ENCODE results near the gene OLFM2. TPM values are rescaled to one million over a fixed set of nuclear protein-coding genes. Genes with fewer than 3 reads are reported as not detected.

Gene OLFM2
- total and polyA plus RNA-seq, 2 of the 4 experiments (the other 2 are of a cell fraction) = 2.7 to 5.1 TPM

GRCh38 chr19:9937001-9937411 is 691 bp upstream of the OLFM2 start:
- TF ChIP-seq RAD21 (IDR thresholded peaks at IDR 0.05; ENCODE audit: low read length) (no peak), MAZ (IDR thresholded peaks at IDR 0.05; ENCODE audit: borderline replicate concordance, low read depth, low read length) (no peak), MXI1 (IDR thresholded peaks at IDR 0.05; ENCODE audit: borderline replicate concordance, low read depth, low read length) (no peak)
- TF ChIP-seq, protein P1, sequence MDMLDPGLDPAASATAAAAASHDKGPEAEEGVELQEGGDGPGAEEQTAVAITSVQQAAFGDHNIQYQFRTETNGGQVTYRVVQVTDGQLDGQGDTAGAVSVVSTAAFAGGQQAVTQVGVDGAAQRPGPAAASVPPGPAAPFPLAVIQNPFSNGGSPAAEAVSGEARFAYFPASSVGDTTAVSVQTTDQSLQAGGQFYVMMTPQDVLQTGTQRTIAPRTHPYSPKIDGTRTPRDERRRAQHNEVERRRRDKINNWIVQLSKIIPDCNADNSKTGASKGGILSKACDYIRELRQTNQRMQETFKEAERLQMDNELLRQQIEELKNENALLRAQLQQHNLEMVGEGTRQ (IDR thresholded peaks at IDR 0.05; ENCODE audit: low read depth, low read length) = no peak
- Histone ChIP-seq H4K20me1 (ENCODE audit: insufficient read depth, low read length) (no peaks in the 10 kb centered on the region; the same call in 1 of the 2 replicates), H2BK20ac (ENCODE audit: low read depth, low read length) (no peak overlapping the region), H3K4ac (ENCODE audit: low read depth, low read length) (no peak overlapping the region), H3K56ac (ENCODE audit: extremely low read depth, insufficient read depth, low read length) (no peak overlapping the region), H2BK120ac (ENCODE audit: low read depth, low read length) (no peak overlapping the region), H4K5ac (ENCODE audit: low read depth, low read length) (no peak overlapping the region), H3K27me3 (ENCODE audit: control insufficient read depth, insufficient read depth, low read length) (peaks cover 22% of the 10 kb centered on the region), H3K23ac (ENCODE audit: low read depth, low read length) (no peak overlapping the region), H3K4me2 (ENCODE audit: low read depth, low read length) (no peak overlapping the region), H3K79me1 (ENCODE audit: low read depth in 1 of 2, low read length in 2 of 2) (peaks cover 0 to 2% of the 10 kb centered on the region in 2 experiments; a peak in 1 of 4 replicates), H2AK9ac (replicated peaks; ENCODE audit: low read depth, low read length, poor library complexity) (no peak overlapping the region), H3K18ac (ENCODE audit: low read depth, low read length) (no peak overlapping the region), H2AFZ (replicated peaks; ENCODE audit: low read length, poor library complexity) (no peak overlapping the region), H4K91ac (ENCODE audit: insufficient read depth, low read depth, low read length) (no peak overlapping the region), H3K9me3 (ENCODE audit: control insufficient read depth, insufficient read depth, low read length) (peaks cover 2% of the 10 kb centered on the region; the same call in 1 of the 2 replicates), H3K36me3 (ENCODE audit: control insufficient read depth, insufficient read depth, low read length) (no peaks in the 10 kb centered on the region), H3K4me3 (ENCODE audit: insufficient read depth, low read depth, low read length) (no peak overlapping the region), H2AK5ac (ENCODE audit: low read depth, low read length) (no peak overlapping the region), H2BK15ac (ENCODE audit: low read depth, low read length) (no peak overlapping the region), H3K9ac (ENCODE audit: low read depth, low read length) (no peak overlapping the region), H3K14ac (replicated peaks; ENCODE audit: low read depth, low read length) (no peak overlapping the region), H3K27ac (ENCODE audit: insufficient read depth, low read length) (no peak overlapping the region), H4K8ac (ENCODE audit: low read depth in 2 of 2, low read length in 2 of 2) (no peak overlapping the region), H3K4me1 (ENCODE audit: control insufficient read depth, insufficient read depth, low read length) (peaks cover 6% of the 10 kb centered on the region; the same call in 1 of the 2 replicates), H2BK5ac (ENCODE audit: low read depth, low read length, poor library complexity, severe bottlenecking) (no peak overlapping the region), H3K9me1 (ENCODE audit: insufficient read depth, low read length) (peaks cover 8% of the 10 kb centered on the region)
- 12% methylated on average over 8 of the region's 20 CpGs; no CpG with 5 or more reads in 1 of the 2 experiments for WGBS, 2 experiments (ENCODE audit: extremely low coverage in 2 of 2, insufficient read length in 1 of 2)
- CTCF ChIA-PET = no interaction called here
- no TSS peak for BruUV-seq (replicated peaks)
- in situ Hi-C loops (cut with MboI; ENCODE audit: low sequenced_read_pairs) = loop anchor here (5.0 kb wide), 2 partner anchors 65 to 90 kb away; no protein-coding TSS in a partner anchor
- ATAC-seq (ENCODE audit: low read depth) (no peak), DNase-seq (no peak)
- dilution Hi-C loops (cut with HindIII; ENCODE audit: low sequenced_read_pairs, unreplicated experiment) = no loop called here
- POLR2A ChIA-PET (ENCODE audit: unreplicated experiment) = no interaction called here
- intact Hi-C loops (cut with micrococcal nuclease) = no loop called here
